Adrenal gland (tissue), 12 donors: ENCODE measurements around the gene STRA6. TPM values are rescaled to one million over a fixed set of nuclear protein-coding genes. Genes with fewer than 3 reads are reported as not detected.

Experiments
- DNase-seq, 7 donors: peaks; one replicate each; pipeline ENCODE4 v3.0.0-alpha.2; 2019 to 2020
- H3K27ac ChIP-seq, 5 donors: fragments of 200-600 bp; sonication (generic) in 4 of 5; 1 replicate in 3 of 5; 2 replicates in 2 of 5; pipeline versions ENCODE4 v1.5.1 to v1.8.0; 2016 to 2020; ENCODE audit warnings: mild to moderate bottlenecking in 1 of 5
- H3K27me3 ChIP-seq: fragments of 200-600 bp; 2 replicates; pipeline ENCODE4 v1.8.0; 2021
- H3K36me3 ChIP-seq, 2 donors: fragments of 200-600 bp; replicated peaks in 1 of 2; 1 replicate in 1 of 2; 2 replicates in 1 of 2; pipeline versions ENCODE4 v1.5.1 to v1.8.0; 2018 to 2022
- H3K4me1 ChIP-seq, 2 donors: fragments of 200-600 bp; replicated peaks in 1 of 2; 1 replicate in 1 of 2; 2 replicates in 1 of 2; pipeline versions ENCODE4 v1.5.1 to v1.8.0; 2018 to 2021
- H3K4me3 ChIP-seq, 4 donors: fragments of 200-600 bp; sonication (generic) in 3 of 4; one replicate each; pipeline ENCODE4 v1.5.1; 2016 to 2018
- H3K9me3 ChIP-seq, 3 donors: fragments of 200-600 bp; sonication (generic) in 1 of 3; replicated peaks in 1 of 3; 1 replicate in 2 of 3; 2 replicates in 1 of 3; pipeline versions ENCODE4 v1.5.1 to v1.8.0; 2016 to 2021
- CTCF ChIP-seq, 6 experiments: fragments of 450-650 bp in 4 of 6; fragments of 200-600 bp in 2 of 6; sonication (generic) in 1 of 6; IDR thresholded peaks; 1 replicate in 5 of 6; 2 replicates in 1 of 6; pipeline versions ENCODE4 v1.5.1 to v1.8.0; 2016 to 2021; ENCODE audit warnings: antibody characterized with exemption in 6 of 6, mild to moderate bottlenecking in 2 of 6, moderate library complexity in 1 of 6
- POLR2A ChIP-seq, 2 donors: fragments of 450-650 bp; IDR thresholded peaks; one replicate each; pipeline ENCODE4 v1.6.1; 2017; ENCODE audit warnings: antibody characterized with exemption in 2 of 2, mild to moderate bottlenecking in 2 of 2, moderate library complexity in 1 of 2
- WGBS, 4 donors: extraction: QIAGEN DNeasy Blood & Tissue Kit in 2 of 4; methylation state at CpG; one replicate each; pipeline versions ENCODE4 v1.1.5 to v1.1.7; 2013 to 2017; 5-methylcytosine and 5-hydroxymethylcytosine counted together
- intact Hi-C, 2 donors: fragments of 100-400 bp; cut with DNase I; formaldehyde crosslinking; loops; one replicate each; pipeline versions ENCODE4 v1.14.1 to v1.15.0; 2022 to 2023
- polyA plus RNA-seq, 3 donors: library from polyadenylated mRNA; stranded (reverse); fragments of 200-250 nt in 2 of 3; fragments of 350-450 nt in 1 of 3; fragmentation: Illumina TruSeq in 1 of 3; extraction: RNeasy Lipid Tissue Mini Kit (QIAGEN cat#74804) in 1 of 3; gene quantifications; one replicate each; pipeline ENCODE4 v1.2.3, GENCODE V29; 2013 to 2014
- total RNA-seq, 9 donors: library from RNA; depleted of rRNA in 4 of 9; stranded (reverse); fragments of >200 nt in 4 of 9; fragments of 120-200 nt in 1 of 9; fragmentation: NEBNext Ultra II Directional in 1 of 9; extraction: Animal tissue kit (Norgen Biotek cat#: 25700) in 1 of 9; gene quantifications; one replicate each; pipeline versions ENCODE4 v1.1.0 to v1.2.4, GENCODE V29; 2013 to 2023
- donor health status: healthy with polysubstance abuse.
- donor health status: Bipolar disorder and iron deficiency.
- donor health status: DM: yes; HTN: yes; CAD: no.
- donor health status: DM: no; HTN: no; CAD: no.
- donor health status: DM: no; HTN: no; CAD: no.
- donor health status: DM: yes; HTN: yes; CAD: no.

Gene STRA6
- total and polyA plus RNA-seq, 12 donors, result 0.22 to 12.6 (median 3.1) TPM; not detected in 2

- peaks cover 10 to 17% of the 10 kb centered on the region in 2 donors for H3K4me1 ChIP-seq
- 35 to 79% (median 43%) methylated on average over 7 to 53 of the region's 53 CpGs for WGBS, 4 donors
- no peak overlapping the region for H3K27ac ChIP-seq
- H3K27me3 ChIP-seq, result peaks cover 73% of the 10 kb centered on the region
- no peak for TF ChIP-seq POLR2A (IDR thresholded peaks at IDR 0.05)
- peak; percentile 14 to 43 (median 32) for TF ChIP-seq CTCF (IDR thresholded peaks at IDR 0.05)
- H3K4me3 ChIP-seq, result no peak overlapping the region
- intact Hi-C loops, result loop anchor here in 1 of 2 donors (10.0 kb wide), 1 partner anchor 80 kb away; no protein-coding TSS in a partner anchor
- H3K36me3 ChIP-seq, result no peaks in the 10 kb centered on the region
- no peaks in the 10 kb centered on the region for H3K9me3 ChIP-seq
- DNase-seq, result peak; percentile 29 to 73 (median 50)
These were observed 68.1 kb downstream of the STRA6 start for GRCh38 chr15:74134387-74135027.

- DNase-seq, result no peak
- H3K36me3 ChIP-seq, result no peaks in the 10 kb centered on the region
- TF ChIP-seq CTCF (IDR thresholded peaks at IDR 0.05), result no peak
- no peak for TF ChIP-seq POLR2A (IDR thresholded peaks at IDR 0.05)
- H3K27me3 ChIP-seq, result peaks cover 78% of the 10 kb centered on the region
- H3K4me3 ChIP-seq, result no peak overlapping the region
- no peak overlapping the region for H3K27ac ChIP-seq
- H3K4me1 ChIP-seq, result peaks cover 10 to 17% of the 10 kb centered on the region in 2 donors
- WGBS, 4 donors, result 11 to 32% (median 24%) methylated on average over 18 to 71 of the region's 71 CpGs
- intact Hi-C loops, result loop anchor here in 1 of 2 donors (10.0 kb wide), 1 partner anchor 79 kb away; no protein-coding TSS in a partner anchor
- H3K9me3 ChIP-seq, result no peaks in the 10 kb centered on the region
These were observed 68.7 kb downstream of the STRA6 start for GRCh38 chr15:74133694-74134386.

- peaks cover 81% of the 10 kb centered on the region for H3K27me3 ChIP-seq
- H3K4me3 ChIP-seq, result no peak overlapping the region
- TF ChIP-seq CTCF (IDR thresholded peaks at IDR 0.05) (no peak), POLR2A (IDR thresholded peaks at IDR 0.05) (no peak)
- 21 to 38% (median 29%) methylated on average over 33 to 90 of the region's 90 CpGs for WGBS, 4 donors
- H3K4me1 ChIP-seq, result peaks cover 10 to 24% of the 10 kb centered on the region in 2 donors
- H3K27ac ChIP-seq, result no peak overlapping the region
- no peak for DNase-seq
- H3K36me3 ChIP-seq, result no peaks in the 10 kb centered on the region
- H3K9me3 ChIP-seq, result no peaks in the 10 kb centered on the region
- intact Hi-C loops, result loop anchor here in 1 of 2 donors (10.0 kb wide), 1 partner anchor 78 kb away; no protein-coding TSS in a partner anchor
These were observed 69.6 kb downstream of the STRA6 start for GRCh38 chr15:74132681-74133651.
